Prostate gland (tissue), 2 donors: ENCODE results near the gene DNAJB13. TPM values are rescaled to one million over a fixed set of nuclear protein-coding genes. Genes with fewer than 3 reads are reported as not detected.
"Not testable (repeated sequence)": the region's sequence is repeated elsewhere in the genome, so short reads cannot be mapped to it uniquely, and the experiment has no call there.

Experiments used
- DNase-seq: peaks from one replicate; pipeline ENCODE4 v3.0.0-alpha.2; 2019; ENCODE audit warnings: low spot score
- H3K27ac ChIP-seq, 2 donors: fragments of 200-600 bp; sonication (generic); 2 replicates each; pipeline ENCODE4 v1.5.1; 2017 to 2019
- H3K27me3 ChIP-seq: fragments of 200-600 bp; sonication (generic); replicated peaks from 2 replicates; pipeline ENCODE4 v1.5.1; 2019; ENCODE audit not compliant: insufficient read depth
- H3K36me3 ChIP-seq, 2 donors: fragments of 200-600 bp; sonication (generic); 1 replicate in 1 of 2; 2 replicates in 1 of 2; pipeline versions ENCODE4 v1.5.1 to v1.8.1; 2017 to 2019
- H3K4me1 ChIP-seq: fragments of 200-600 bp; sonication (generic); replicated peaks from 2 replicates; pipeline ENCODE4 v1.5.1; 2019
- H3K4me3 ChIP-seq, 2 donors: fragments of 200-600 bp; sonication (generic); 2 replicates each; pipeline ENCODE4 v1.5.1; 2017 to 2019
- H3K9me3 ChIP-seq: fragments of 200-600 bp; sonication (generic); 2 replicates; pipeline ENCODE4 v1.5.1; 2017
- CTCF ChIP-seq, 4 experiments: fragments of 200-600 bp in 2 of 4; fragments of 450-650 bp in 2 of 4; sonication (generic) in 2 of 4; IDR thresholded peaks; 1 replicate in 3 of 4; 2 replicates in 1 of 4; pipeline ENCODE4 v1.5.1; 2016 to 2019; ENCODE audit warnings: antibody characterized with exemption in 4 of 4, mild to moderate bottlenecking in 2 of 4, moderate library complexity in 2 of 4
- POLR2A ChIP-seq: fragments of 450-650 bp; IDR thresholded peaks from one replicate; pipeline ENCODE4 v1.6.1; 2016; ENCODE audit warnings: antibody characterized with exemption, mild to moderate bottlenecking
- POLR2AphosphoS5 ChIP-seq: sonication (generic); formaldehyde crosslinking; IDR thresholded peaks from one replicate; pipeline ENCODE4 v1.6.1; 2017; ENCODE audit warnings: antibody characterized with exemption
- WGBS: methylation state at CpG from one replicate; pipeline ENCODE4 v1.1.5; 2018; 5-methylcytosine and 5-hydroxymethylcytosine counted together
- intact Hi-C: fragments of 100-400 bp; cut with DNase I; formaldehyde crosslinking; loops from one replicate; pipeline ENCODE4 v1.14.2; 2022
- total RNA-seq, 2 donors: library from RNA; depleted of rRNA; stranded (reverse); fragments of >200 nt; gene quantifications; one replicate each; pipeline ENCODE4 v1.1.0, GENCODE V29; 2016

DNAJB13 gene
- total RNA-seq, 2 donors from 2014 or later, result 0.59 to 1.9 TPM

- Histone ChIP-seq H3K9me3 (no peaks in the 10 kb centered on the region), H3K27ac (no peak overlapping the region), H3K4me1 (no peaks in the 10 kb centered on the region), H3K27me3 (no peaks in the 10 kb centered on the region), H3K4me3 (no peak overlapping the region), H3K36me3 (no peaks in the 10 kb centered on the region)
- intact Hi-C loops, result loop anchor here (5.0 kb wide), 1 partner anchor 346 kb away; no protein-coding TSS in a partner anchor
- DNase-seq, result no peak
- TF ChIP-seq POLR2AphosphoS5 (no peak), POLR2A (no peak), CTCF (IDR thresholded peaks at IDR 0.05) (no peak)
- WGBS, result 81% methylated on average over 13 of the region's 13 CpGs
Observed at GRCh38 chr11:73981051-73981805, 30.4 kb downstream of the DNAJB13 start.

GRCh38 chr11:73982595-73982989 lies 31.8 kb downstream of the DNAJB13 start, which contains the start of gene UCP2:
UCP2 (minus strand) TSS chr11:73982843; CDS start chr11:73978378, 4,465 bp downstream.
- peak; percentile 72 for DNase-seq
- Histone ChIP-seq H3K36me3 (no peaks in the 10 kb centered on the region), H3K4me1 (no peaks in the 10 kb centered on the region), H3K4me3 (peak within 1 kb of the TSS; percentile 48 to 50), H3K9me3 (no peaks in the 10 kb centered on the region), H3K27me3 (no peaks in the 10 kb centered on the region), H3K27ac (peak within 1 kb of the TSS; percentile 75 to 80)
- intact Hi-C loops, result loop anchor here (5.0 kb wide), 1 partner anchor 345 kb away; no protein-coding TSS in a partner anchor
- 2% methylated on average over 31 of the region's 43 CpGs for WGBS
- TF ChIP-seq POLR2A (peak; percentile 32), POLR2AphosphoS5 (no peak), CTCF (IDR thresholded peaks at IDR 0.05) (no peak)

GRCh38 chr11:73982990-73983740 lies 32.3 kb downstream of the DNAJB13 start:
- H3K4me1 ChIP-seq, result no peaks in the 10 kb centered on the region
- no peaks in the 10 kb centered on the region for H3K36me3 ChIP-seq
- H3K27me3 ChIP-seq, result no peaks in the 10 kb centered on the region
- no peaks in the 10 kb centered on the region for H3K9me3 ChIP-seq
- intact Hi-C loops, result loop anchor here (5.0 kb wide), 1 partner anchor 344 kb away; no protein-coding TSS in a partner anchor
- peak; percentile 89 for DNase-seq
- TF ChIP-seq POLR2A (peak; percentile 45), CTCF (IDR thresholded peaks at IDR 0.05) (peak in 1 of 4 experiments; percentile 15), POLR2AphosphoS5 (peak; percentile 83)
- WGBS, result under 1% methylated on average over 56 of the region's 56 CpGs
- peak overlapping the region; percentile 75 to 80 for H3K27ac ChIP-seq
- H3K4me3 ChIP-seq, result peak overlapping the region; percentile 48 to 50

- H3K36me3 ChIP-seq, result no peaks in the 10 kb centered on the region
- DNase-seq, result no peak
- 54% methylated on average over 18 of the region's 18 CpGs for WGBS
- H3K27me3 ChIP-seq, result no peaks in the 10 kb centered on the region
- no peaks in the 10 kb centered on the region for H3K9me3 ChIP-seq
- no peak for TF ChIP-seq CTCF (IDR thresholded peaks at IDR 0.05)
- no peak for TF ChIP-seq POLR2A
- no peak for TF ChIP-seq POLR2AphosphoS5
- H3K4me3 ChIP-seq, result peak overlapping the region; percentile 48 to 50
- intact Hi-C loops, result loop anchor here (5.0 kb wide), 1 partner anchor 343 kb away; no protein-coding TSS in a partner anchor
- H3K4me1 ChIP-seq, result no peaks in the 10 kb centered on the region
- peak overlapping the region; percentile 75 to 80 for H3K27ac ChIP-seq
Observed at GRCh38 chr11:73983741-73984538, 33.1 kb downstream of the DNAJB13 start.

- H3K36me3 ChIP-seq, DNase-seq, H3K27ac ChIP-seq, H3K4me1 ChIP-seq, H3K27me3 ChIP-seq, intact Hi-C loops, H3K4me3 ChIP-seq, H3K9me3 ChIP-seq: not testable (repeated sequence)
- 89% methylated on average over 4 of the region's 4 CpGs for WGBS
Observed at GRCh38 chr11:73985661-73986060, 34.8 kb downstream of the DNAJB13 start.
